HG03103 (cell line): Measurements from ENCODE around the gene PTPRR.

Experiments
- ATAC-seq: cut with Tn5 transposase; IDR thresholded peaks from one replicate; pipeline ENCODE4 v1.9.1; 2021; ENCODE audit warnings: low read depth; ENCODE audit not compliant: unreplicated experiment

The PTPRR gene

GRCh38 chr12:70920251-70920851 is at the start of gene PTPRR:
Gene PTPRR (minus strand): TSS chr12:70920738. CDS start chr12:70920390, 348 bp downstream.
- ATAC-seq: no peak

- no peak for ATAC-seq
Measured at GRCh38 chr12:70966996-70967790, 46.7 kb upstream of the PTPRR start.

- no peak for ATAC-seq
Measured at GRCh38 chr12:70966046-70966445, 45.5 kb upstream of the PTPRR start.

GRCh38 chr12:70964867-70965510 is 44.5 kb upstream of the PTPRR start:
- no peak for ATAC-seq

GRCh38 chr12:70963081-70963660 is 42.6 kb upstream of the PTPRR start:
- ATAC-seq: no peak

GRCh38 chr12:70962226-70962794 is 41.8 kb upstream of the PTPRR start:
- ATAC-seq: peak; percentile 92

- no peak for ATAC-seq
Measured at GRCh38 chr12:70960484-70960883, 39.9 kb upstream of the PTPRR start.

- no peak for ATAC-seq
Measured at GRCh38 chr12:70955415-70955814, 34.9 kb upstream of the PTPRR start.

- ATAC-seq: no peak
Measured at GRCh38 chr12:70950451-70950850, 29.9 kb upstream of the PTPRR start.

GRCh38 chr12:70948976-70949336 is 28.4 kb upstream of the PTPRR start:
- no peak for ATAC-seq

GRCh38 chr12:70948236-70948975 is 27.9 kb upstream of the PTPRR start:
- no peak for ATAC-seq

- ATAC-seq: no peak
Measured at GRCh38 chr12:70936203-70936813, 15.8 kb upstream of the PTPRR start.

- ATAC-seq: no peak
Measured at GRCh38 chr12:70933133-70933532, 12.6 kb upstream of the PTPRR start.

- ATAC-seq: no peak
Measured at GRCh38 chr12:70929029-70929428, 8.5 kb upstream of the PTPRR start.

- no peak for ATAC-seq
Measured at GRCh38 chr12:70928071-70928470, 7.5 kb upstream of the PTPRR start.

GRCh38 chr12:70927356-70927755 is 6.8 kb upstream of the PTPRR start:
- ATAC-seq: no peak

- ATAC-seq: no peak
Measured at GRCh38 chr12:70925539-70925938, 5.0 kb upstream of the PTPRR start.

- no peak for ATAC-seq
Measured at GRCh38 chr12:70920891-70921290, 353 bp upstream of the PTPRR start.

GRCh38 chr12:70919597-70920035 is 922 bp downstream of the PTPRR start:
- ATAC-seq: no peak

- no peak for ATAC-seq
Measured at GRCh38 chr12:70919176-70919575, 1.4 kb downstream of the PTPRR start.
